ENCODE data around the gene HOXA7.

HOXA7 gene

GRCh38 chr7:27158436-27159265, 2.2 kb upstream of the HOXA7 start:
- no peak for DNase-seq

GRCh38 chr7:27157702-27158431, 1.4 kb upstream of the HOXA7 start:
- DNase-seq, result no peak

- no peak for DNase-seq
Measured at GRCh38 chr7:27156916-27157701, 634 bp upstream of the HOXA7 start.

- no peak for DNase-seq
Measured at GRCh38 chr7:27155816-27156507, 513 bp downstream of the HOXA7 start.

GRCh38 chr7:27154901-27155815, 1.3 kb downstream of the HOXA7 start:
- peak; percentile 69 for DNase-seq

- DNase-seq, result no peak
Measured at GRCh38 chr7:27154369-27154768, 2.1 kb downstream of the HOXA7 start.

GRCh38 chr7:27153526-27153925, 2.9 kb downstream of the HOXA7 start:
- DNase-seq, result no peak

- DNase-seq, result no peak
Measured at GRCh38 chr7:27152816-27153442, 3.5 kb downstream of the HOXA7 start.

- DNase-seq, result no peak
Measured at GRCh38 chr7:27151931-27152815, 4.3 kb downstream of the HOXA7 start, which contains the start of gene HOXA3. TSS of gene HOXA3 (minus strand) at chr7:27152583. CDS start at chr7:27110640, 41,943 bp downstream.

GRCh38 chr7:27151341-27151930, 5.0 kb downstream of the HOXA7 start:
- no peak for DNase-seq

GRCh38 chr7:27150568-27151340, 5.7 kb downstream of the HOXA7 start:
- DNase-seq, result peak; percentile 78

GRCh38 chr7:27149842-27150567, 6.5 kb downstream of the HOXA7 start:
- no peak for DNase-seq

GRCh38 chr7:27148756-27149641, 7.5 kb downstream of the HOXA7 start:
- no peak for DNase-seq

GRCh38 chr7:27148031-27148755, 8.3 kb downstream of the HOXA7 start:
- no peak for DNase-seq

- DNase-seq, result no peak
Measured at GRCh38 chr7:27147199-27148030, 9.1 kb downstream of the HOXA7 start, which contains the start of gene HOXA6. TSS of gene HOXA6 (minus strand) at chr7:27147774. CDS start at chr7:27147749, 25 bp downstream.
